Activated CD8-positive, alpha-beta memory T cell treated with anti-CD3 and anti-CD28 coated beads, Interleukin-2, amount 50 U/mL, for 4 hours (primary cell): ENCODE measurements around the gene FGFBP3.
"Not testable (repeated sequence)": the region's sequence is repeated elsewhere in the genome, so short reads cannot be mapped to it uniquely, and the experiment has no call there.

ENCODE experiments used
- DNase-seq: peaks from one replicate; pipeline ENCODE4 v3.0.0-alpha.2; 2020

Gene FGFBP3

DNA sequence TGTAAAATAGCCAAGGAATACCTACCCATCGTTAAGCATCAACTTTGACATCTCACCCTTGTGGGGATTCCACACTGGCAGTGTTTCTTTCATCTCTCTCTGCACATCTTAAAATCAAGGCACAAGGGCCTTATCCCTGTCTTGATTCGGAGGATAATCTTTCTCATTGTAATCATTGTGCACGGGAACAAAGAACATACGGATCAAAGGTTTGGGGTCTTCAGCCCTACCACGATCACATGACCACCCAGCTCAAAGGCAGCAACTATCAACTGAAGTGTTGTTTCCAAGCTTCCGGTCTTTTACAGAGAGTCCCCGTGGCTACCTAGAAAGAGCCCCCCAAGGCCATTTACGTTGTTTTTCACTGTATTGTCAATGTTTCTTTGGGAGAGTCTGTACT lies 11.9 kb downstream of the FGFBP3 start:
- no peak for DNase-seq

DNA sequence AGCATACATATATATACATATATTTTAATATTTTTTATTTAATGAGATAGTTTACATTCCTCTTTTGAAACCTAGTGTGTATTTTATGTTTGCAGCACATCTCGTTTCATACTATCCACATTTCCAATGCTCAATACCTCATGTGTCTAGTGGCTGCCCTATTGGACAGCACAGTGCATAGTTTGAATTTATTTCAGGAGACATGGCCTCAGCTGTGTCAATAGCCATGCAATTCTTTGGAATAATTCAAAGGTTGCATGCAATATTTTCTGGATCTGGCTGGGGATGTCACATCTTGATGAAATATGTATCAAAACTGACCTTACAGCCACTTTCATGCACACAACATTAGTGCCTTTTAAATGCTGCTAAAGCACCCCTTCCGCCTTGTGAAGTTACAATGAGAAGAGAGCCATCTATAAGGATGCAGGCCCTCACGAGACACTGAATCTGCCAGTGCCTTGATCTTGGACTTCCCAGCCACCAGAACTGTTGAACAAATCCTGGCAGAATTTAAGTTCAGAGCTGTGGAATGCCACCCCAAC lies 13.0 kb downstream of the FGFBP3 start:
- DNase-seq = no peak

DNA sequence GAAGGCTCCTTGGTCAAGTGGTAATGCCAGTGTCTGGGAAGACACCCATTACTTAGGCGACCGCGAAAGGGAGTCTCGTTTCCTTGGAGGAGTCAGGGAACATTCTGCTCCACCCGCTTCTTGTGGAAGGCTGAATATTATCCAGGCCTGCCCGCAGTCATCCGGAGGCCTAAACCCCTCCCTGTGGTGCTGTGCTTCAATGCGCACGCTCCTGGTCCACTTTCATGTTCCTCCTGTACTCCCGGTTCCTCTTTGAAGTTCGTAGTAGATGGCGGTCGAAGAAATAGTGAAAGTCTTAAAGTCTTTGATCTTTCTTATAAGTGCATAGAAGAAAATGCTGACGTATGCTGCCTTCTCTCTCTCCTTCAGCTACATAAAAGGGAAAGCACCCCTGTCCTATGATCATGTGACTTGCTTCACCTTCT lies 15.0 kb downstream of the FGFBP3 start:
- not testable (repeated sequence) for DNase-seq

DNA sequence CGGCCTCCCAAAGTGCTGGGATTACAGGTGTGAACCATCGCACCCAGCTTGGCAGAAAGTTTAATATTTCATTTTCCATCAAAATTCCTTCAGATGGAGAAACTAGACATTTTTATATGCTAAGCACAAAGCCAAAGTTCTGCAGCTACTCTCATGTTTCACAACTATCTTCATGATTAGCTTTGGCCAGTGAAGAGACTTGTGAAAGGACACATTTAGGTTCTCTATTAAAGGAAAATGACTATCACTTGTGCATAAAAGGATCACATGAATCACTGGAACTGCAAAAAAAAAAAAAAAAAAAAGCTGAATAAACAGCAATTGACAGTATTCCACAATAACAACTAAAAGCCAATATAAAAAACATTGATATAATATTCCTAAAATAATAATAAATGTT lies 16.2 kb downstream of the FGFBP3 start:
- no peak for DNase-seq

DNA sequence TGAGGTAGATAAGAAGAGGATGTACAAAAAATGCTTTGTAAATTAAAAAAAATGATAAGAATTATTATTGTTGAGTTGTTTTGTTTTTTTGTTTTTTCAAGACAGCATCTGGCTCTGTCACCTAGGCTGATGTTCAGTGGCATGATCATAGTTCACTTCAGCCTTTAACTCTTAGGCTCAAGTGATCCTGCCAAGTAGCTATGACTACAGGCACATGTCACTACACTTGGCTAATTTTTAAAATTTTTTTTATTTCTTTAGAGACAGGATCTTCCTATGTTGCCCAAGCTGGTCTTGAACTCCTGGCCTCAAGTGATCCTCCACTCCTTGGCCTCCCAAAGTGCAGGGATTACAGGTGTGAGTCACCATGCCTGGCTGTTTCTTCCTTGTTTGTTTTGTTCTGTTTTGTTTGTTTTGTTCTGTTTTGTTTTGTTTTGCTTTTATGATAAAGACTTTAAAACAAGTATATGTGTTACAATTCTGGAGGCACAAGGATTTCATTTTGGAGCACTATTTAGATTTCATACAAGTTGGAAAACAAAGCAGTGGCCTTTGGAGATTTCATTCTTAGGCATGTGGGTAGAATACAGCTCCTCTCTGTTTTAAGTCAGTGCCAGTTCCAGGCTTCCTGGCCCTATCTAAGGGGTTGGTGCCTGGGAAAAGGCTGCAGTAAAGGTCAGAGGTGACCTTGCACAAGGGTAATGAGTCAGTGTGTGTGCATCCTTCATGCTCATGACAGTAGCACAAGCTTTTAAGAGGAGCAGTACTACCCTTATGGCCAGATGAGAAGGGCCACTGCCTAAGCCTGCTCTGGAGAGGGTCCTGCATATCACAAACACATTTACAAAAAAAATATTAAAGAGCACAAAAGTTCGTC lies 17.9 kb downstream of the FGFBP3 start:
- DNase-seq = no peak

DNA sequence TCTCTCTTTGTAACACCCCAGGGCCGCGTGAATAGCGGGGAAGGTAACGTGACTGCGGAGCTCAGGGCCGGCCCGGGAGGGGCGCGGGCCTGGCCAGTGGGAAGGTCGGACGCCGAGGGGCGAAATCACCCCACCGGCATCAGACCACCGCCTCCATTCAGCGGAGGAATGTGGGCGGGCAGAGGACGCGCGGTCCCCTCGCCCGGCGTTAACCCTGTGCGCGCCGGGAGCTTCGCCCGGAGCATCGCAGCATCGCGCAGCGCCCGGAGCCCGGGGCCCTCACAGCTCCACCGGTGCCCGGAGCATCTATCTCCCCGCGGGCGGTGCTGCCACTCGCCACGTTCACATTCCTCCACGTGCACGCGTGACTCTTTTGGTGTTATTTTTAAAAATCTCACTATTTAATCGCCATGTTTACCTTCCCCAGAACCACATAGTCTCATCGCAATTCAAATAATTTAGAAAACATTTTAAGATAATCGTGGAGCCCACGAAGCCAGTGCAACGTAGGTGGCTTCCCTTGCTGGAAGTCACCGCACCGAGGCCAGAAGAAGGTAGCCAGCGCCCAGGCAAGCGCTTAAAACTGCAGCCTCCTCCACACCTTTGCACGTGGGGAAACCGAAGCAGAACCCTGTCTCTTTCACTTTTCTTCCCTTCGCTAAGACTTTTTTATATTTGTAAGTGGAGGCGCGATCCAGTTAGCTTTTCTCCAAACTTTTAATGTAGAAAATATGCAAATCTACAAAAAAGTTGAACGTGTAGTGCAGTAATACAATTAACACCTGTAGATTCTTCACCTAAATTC lies 21.8 kb downstream of the FGFBP3 start:
- DNase-seq = peak; percentile 29

DNA sequence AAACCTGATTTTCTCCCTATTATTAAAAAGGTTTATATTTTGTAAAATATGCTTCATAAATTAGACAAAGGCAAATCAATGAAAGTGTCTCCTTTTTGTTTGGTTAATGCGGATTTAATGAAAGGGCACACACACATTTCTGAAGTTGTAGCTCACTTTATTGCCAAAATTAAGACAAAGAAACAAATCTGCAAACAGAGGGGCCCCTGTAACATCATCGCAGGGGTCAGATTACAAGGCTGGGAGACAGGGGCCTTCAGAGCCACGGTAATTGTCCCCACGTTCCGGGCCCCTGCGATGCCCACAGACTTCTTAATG lies 22.4 kb downstream of the FGFBP3 start:
- DNase-seq = no peak

DNA sequence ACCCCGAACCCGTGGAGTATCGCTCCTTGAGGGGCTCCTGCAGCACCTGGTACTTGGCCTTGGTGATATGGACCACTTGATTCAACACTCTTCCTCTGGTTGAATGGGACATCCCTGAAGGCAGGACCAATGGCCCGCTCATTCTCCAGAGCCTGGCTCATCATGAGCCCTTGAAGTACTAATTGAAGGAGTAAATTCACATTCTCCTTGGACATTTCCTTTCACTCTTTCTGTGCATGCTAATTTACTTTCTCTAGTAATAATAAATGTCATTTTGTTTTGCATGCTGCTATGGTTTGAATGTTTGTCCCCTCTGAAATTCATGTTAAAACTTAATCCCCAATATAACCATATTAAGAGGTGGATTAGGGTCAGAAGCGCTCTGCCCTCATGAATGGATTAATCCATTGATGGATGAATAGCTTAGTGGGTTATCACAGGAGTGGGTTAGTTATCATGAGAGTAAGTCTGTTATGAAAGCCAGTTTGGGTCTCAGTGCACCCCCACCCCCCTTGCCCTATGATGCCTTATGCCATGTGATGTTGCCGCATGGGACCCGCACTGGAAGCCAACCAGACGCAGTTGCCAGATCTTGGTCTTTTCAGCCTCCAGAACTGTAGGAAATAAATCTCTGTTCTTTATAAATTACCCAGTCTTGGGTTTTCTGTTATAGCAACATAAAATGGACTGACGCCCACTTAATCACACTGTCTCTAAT lies 23.8 kb downstream of the FGFBP3 start:
- no peak for DNase-seq

DNA sequence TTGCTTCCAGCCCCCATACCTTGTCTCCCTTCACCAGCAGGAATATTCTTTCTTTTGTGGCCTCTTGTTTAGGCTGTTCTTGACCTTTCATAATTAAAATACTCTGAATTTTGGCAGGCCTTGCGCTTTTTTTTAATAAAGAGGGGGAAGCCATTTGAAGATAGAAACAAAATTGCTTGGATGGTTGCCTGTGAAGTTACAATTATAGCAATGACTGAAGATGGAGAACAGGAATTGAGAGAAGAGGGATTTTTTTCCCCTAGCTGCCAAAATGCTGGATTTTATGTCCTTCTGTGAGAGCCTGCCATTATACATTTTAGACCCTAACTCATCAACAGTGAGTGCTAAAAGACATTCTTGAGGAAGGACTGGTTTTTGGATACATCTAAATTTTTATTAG lies 24.8 kb downstream of the FGFBP3 start:
- no peak for DNase-seq

DNA sequence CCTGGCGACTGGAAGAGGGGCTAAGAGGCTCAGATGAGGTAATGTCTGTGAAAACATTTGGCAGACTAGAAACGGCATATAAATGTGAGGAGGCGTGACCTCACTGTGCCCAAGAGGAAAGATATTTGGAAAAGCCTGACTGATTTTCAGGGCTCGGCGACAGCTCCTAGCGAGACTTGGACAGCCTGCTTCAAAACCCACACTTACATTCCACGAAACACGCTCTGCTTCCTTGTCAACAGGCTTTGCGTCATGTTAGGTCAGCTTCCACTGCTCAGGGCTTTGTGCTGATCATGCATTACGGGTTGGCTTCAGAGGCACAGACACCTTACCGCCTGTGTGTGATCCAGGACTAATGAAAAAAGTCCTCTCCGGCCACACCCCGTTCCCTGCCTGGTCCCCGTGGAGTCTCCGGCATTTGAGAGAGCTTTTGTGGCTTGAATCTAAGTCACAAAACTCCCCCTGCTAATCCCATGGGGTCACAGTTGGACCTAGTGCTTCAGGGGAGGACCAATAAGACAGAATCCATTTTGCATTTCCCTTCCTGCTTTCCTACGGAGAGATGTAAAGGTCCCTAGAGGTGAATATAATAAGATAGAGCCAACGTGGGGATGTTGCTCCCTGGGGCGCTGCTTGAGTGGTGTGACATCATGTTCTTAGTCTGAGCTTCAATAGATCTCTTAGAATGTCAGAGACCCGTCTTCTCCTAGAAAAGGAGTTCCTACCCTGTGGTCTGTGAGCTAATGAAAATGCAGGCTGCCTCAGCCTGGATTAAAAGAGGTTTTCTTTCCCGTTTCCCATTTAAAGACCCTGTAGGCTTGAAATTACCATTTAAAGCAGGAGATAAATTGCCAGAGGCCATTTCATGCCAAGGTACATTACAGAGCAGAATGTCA lies 25.5 kb downstream of the FGFBP3 start:
- DNase-seq = no peak

DNA sequence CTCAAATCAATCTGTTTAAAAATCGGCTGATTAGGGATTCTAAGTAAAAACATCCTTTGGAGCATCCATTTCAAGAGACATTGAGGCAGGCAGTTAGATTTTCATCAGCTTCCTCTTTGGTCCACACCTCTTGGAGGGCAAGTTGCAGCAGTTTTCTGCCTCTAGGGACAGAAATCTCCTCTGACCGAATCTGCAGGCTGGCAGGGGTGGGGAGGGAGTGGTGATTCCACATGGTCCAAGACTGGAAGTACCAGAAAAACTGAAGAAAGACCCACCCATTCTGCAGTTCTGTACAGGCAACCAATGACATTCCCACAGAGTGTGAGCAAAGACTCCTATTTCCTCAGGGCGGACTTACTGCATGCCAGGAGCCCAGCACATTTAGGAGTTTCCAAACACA lies 29.0 kb downstream of the FGFBP3 start:
- no peak for DNase-seq

DNA sequence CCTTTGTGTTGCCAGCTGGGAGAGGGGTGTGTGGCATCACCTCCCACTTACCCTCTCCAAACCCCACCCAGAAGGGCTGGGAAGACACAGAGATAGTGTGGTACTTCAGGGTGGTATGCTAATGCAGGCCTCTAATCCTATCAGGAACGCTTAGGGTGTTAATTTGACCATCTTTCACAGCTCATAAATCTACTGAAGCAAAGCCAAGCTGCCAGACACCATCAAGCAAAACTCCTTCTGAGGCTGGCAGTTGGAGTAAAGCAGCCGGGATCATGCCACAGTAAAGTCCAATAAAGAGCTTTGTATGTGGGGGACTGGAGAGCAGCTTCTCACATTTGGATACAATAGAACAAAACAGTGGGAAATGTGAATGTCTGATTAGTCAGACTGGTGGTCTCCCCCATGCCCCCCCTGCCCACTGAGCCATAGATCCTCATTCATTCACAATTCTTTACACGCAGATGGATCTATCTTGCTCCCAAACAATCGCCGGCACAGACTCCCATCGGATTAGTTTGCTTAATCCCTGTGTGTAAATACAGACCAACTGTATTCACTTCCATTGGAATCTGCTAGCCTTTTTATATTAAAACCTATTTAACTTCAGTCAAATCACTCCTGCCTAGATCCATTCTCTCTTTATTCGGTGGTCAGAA lies 29.6 kb downstream of the FGFBP3 start:
- DNase-seq = no peak

DNA sequence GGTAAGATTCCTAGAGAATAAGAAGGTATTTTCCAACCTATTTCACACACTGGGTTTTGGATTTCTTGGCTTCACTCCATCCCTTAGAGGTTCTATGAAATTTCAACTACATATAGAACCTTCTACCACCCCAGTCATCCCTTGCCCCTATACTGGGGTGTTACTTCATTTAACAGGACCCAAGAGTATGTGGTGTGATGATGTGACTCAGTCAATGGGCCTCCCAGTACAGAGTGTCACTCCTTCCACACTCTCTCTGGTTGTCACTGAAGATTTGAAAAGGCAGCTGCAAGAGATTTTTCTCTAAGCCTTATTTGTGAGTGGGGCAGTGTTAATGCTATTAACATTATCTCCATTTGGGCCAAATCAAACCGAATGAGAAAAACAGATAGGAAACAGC lies 33.5 kb downstream of the FGFBP3 start:
- no peak for DNase-seq

DNA sequence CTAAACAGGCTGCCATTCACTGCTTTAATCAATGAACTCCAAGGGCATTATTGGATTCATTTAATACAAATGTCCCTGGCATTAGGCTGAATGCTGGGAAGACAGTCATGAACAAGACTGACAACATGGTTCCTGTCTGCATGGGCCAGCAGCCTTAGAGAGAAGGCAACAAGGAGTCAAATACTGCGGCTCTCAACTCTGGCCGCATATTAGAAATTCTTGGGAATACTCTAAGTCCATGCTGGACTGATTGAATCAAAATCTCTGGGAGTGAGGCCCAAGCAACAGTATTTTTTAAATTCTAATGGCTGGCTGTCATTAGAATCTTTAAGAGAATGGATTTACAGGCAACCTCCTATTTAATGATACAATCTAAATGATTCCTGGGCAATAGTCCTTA lies 34.1 kb downstream of the FGFBP3 start:
- DNase-seq = no peak

DNA sequence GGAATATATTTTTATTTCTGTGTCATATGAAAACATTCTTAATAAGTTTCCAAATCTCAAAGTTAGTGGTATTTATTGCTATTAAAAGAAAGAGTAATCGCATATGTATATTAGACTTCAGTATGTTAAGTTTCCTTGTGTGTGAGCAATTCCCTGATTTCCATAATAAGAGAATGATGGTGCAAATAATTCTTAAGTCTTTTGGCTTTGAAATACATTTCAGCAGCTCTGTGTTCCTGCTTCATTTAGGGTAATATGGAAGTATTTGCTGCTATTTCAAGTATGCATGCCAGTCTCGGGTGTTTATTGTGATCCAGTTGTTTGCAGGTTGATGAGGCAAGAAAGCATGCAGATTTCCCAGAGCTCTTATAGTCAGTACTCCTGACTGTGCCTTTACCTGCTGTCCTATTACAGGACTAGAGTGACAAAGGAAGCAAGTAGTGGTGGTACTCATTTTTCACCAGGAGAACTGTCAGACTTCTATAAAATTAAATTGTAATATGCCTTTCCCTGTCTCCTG lies 43.7 kb downstream of the FGFBP3 start:
- DNase-seq = no peak

DNA sequence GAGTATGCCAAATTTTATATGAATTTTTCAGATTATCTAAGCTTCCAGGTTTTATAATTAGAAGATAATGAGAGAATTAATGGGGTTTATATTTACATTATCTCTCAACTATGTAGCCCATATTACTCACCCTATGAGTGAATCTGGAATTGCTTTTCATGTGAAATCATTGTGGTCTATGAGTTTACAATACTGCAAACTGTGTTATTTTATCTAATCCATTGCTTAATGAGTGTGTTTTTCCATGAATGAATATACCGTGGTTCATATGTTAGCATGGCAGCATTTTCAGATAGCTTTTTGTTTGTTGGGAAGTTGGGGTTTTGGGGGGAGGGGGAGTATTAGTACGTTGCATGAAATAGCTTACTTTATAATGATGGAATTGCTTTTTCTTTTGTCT lies 44.5 kb downstream of the FGFBP3 start:
- DNase-seq = no peak

DNA sequence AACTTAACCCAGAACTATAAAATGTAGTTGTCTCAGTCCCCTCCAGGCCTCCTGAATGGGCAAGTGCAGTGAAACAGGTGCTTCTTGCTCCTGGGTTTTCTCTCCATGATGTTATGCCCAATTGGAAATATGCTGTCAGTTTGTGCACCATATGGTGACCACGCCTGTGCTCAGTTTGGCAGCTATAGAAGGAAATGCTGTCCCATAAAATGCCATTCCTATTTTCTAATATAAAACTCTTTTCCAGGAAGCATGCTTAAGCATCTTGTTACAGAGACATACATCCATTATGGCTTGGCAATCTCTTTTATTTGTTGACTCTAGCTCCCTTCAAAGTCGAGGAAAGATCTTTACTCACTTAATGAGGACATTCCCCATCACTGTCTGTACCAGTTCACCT lies 45.2 kb downstream of the FGFBP3 start:
- no peak for DNase-seq

DNA sequence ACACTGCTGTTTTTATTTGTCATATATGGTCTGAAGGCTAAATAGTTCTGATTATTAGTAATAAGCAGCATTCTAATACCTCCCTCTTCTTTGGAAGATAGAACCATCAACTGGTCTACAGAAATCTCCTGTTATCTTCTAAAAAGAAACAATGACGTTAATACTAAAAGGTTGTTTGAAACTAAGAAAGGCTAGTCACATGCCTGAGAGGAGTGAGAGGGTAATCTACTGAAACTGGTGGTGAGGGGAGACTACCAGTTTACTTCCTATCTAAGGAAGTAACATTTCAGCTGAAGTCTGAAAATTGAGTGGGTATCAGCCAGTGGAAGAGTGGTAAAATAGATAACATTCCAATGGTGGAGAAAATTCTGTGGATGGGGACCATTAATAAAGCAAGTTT lies 48.4 kb downstream of the FGFBP3 start:
- no peak for DNase-seq

DNA sequence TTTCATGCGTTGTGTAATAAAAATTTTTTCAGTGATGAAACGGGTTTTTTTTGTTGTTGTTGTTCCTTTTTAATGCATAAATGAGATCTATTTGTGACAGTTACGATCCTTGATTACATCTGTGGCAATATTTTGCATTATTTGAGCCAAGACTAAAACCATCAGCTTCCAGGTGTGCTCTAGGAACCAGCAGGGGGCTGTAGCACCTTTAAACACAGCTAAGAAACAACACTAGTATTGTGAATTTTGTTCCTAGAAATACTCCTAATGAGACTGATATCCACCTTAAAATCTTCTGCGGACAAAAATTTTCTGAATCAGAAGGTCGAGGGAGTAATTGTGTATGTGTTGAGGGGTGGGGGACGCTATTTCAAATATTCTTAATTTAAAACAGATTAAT lies 52.6 kb downstream of the FGFBP3 start:
- DNase-seq = no peak
